Stimulated activated CD4-positive, alpha-beta T cell treated with anti-CD3 and anti-CD28 coated beads, TNF-alpha, amount 100 ng/mL, for 1 hour (primary cell): ENCODE data around the gene EXPH5.

Source experiments
- DNase-seq, 3 donors: peaks; one replicate each; pipeline ENCODE4 v3.0.0-alpha.2; 2020; ENCODE audit warnings: low read depth in 3 of 3, low spot score in 1 of 3

Gene EXPH5

DNA sequence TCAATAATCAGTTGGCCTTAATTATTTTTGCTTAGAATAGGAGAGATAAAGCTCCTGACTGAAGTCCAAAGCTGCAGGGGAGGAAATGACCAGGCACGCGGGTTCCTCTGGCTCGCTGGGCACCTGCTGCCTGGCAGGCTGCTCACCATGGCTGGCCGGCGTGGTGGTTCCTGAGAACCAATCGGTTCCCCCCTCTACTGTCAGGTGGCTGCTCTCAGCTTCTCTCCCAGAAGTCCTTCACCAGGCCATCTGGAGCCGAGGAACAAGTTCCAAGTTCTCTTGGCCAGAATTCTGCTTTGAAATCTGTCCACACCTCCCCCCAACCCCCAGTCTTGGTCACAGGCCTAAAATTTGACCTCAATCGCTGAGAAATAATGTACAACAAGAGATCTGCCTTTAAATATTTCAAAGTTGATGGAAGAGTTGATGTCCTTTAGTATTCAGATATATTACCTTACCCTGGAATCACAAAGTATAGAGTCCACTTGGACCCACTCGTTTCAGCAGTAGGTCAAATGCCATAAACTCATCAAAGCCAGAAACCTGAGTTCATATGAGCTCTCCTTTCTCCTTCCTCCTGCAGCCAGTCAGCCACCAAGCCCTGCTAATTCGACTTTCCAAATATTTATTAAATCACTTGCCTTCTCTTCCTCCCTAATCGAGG lies 25.2 kb downstream of the EXPH5 start:
- no peak for DNase-seq

DNA sequence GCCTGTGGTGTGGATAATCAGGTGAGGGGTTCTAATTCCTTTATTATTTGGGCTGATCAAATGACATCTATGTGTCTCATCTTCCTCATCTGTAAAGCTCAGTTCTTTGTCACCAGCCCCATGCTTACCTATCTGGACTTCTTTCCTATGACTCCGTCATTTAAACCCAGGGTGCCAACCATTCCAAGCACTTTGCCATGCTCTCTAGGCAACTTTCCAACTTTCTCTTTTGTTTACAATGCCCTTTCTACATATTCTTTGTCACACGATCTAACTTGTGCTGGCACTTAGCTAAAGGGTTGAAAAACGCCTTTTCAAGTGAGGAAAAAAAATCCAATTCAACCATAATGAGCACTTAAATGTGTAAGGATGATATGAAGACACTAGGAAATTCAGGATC lies 27.9 kb downstream of the EXPH5 start:
- DNase-seq: no peak

DNA sequence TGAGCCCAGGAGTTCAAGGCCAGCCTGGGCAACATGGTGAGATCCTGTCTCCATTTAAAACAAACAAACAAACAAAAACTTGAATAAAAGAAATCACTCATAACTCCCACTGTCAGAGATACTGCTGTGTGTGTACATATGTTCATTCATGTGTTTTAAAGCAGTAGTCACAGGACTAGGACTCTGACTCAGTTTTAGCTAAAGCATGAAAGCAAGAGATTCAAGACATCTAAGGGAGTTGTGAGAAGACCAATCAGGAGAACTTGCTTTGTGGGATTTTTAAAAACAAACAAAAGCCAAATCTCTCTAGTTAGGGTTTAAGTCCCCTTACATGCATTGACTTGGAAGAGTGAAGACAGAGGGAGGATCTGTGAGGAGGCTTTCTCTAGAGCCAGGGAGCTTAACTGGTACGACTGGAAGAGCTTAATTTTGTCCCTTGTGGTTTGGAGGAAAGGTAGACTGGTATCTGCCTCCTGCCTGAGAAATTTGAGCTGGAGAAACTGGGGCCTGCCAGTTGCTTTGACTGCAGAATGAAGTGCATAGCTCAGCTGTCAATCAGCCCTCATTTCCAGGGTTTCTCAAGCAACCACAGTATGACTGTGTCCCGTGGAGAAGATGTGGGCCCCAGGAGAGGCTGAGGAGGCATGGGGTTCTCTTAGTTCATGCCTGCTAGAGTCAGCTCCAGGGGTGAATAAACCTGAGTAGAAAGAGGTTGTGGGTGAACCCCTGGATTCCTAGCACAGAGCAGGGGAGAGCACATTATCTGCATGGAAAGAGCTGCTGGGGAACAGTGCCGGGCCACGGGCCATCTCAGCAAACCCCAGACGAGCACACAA lies 30.6 kb downstream of the EXPH5 start:
- no peak for DNase-seq

DNA sequence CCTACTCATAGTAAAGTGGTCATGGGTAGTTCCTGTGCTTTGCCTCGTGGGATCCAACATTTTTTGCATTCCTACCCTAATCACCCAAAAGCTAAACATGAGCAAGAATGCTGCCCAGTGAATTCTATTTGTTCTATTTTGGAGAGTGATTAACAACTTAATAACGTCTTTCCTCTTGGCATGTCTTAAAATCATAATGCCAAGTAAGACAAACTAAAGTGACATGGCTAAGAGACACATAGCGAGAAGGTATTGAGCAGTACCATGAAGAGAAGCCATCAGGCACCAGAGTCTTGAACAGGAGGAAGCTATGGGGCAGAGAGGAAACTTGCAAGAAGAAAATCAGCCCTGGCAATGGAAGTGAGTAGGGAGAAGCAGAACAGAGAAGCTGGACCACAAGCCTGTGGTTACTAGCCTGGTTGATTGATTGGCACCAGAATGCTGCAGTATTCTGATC lies 32.0 kb downstream of the EXPH5 start:
- DNase-seq: no peak

DNA sequence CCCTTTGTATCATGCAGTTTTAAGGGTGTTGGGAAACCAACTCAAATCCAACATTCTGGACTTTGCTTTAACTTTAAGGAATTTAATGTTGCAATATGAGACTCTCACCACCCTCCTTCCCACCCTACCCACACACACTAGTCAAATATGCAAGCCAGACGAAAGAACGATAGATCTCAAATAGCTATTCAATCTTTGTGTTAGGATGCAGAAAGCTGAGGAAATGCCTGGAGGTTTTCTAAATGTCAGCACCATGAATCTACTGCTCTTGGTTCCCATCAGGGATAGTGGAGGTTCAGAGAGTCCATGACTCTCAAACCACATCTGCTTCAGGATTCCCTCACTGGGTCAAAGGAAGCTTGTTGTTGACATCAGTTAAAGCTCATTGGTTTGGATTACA lies 33.7 kb downstream of the EXPH5 start:
- no peak for DNase-seq

DNA sequence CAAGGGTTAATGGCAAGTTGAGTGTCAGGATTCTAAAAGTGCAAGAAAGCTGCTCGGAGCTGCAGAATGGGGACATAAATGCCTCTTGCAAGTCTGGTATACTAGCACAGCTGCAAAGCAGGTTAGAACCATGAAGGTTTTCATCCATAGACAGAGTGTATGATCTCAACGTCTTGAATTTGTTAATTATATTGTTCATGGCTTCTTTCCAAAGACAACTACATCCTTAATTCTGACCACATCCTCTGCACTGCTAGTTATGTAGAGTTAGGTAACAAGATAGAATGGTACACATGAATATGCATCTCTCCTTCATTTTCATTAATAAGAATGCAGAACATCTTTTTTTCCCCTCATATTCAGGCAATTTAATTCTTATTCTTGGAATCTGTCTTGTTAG lies 34.2 kb downstream of the EXPH5 start:
- DNase-seq: no peak

DNA sequence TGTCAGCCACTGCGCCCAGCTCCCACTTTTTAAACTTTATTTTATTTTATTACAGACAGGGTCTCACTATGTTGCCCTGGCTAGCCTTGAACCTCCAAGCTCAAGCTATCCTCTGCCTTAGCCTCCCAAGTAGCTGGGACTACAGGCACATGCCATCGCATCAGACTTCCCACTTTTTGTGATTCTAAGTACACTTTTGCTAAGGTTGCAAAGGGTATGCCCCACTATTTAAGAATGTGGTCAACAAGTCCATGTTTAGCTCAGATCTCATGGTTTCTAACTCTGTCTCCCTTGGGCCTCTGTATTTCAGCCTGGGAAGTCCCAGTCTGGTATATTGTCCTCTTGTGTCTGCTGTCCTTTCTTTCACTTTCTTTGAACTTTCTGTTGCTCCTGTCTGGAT lies 35.3 kb downstream of the EXPH5 start:
- no peak for DNase-seq

DNA sequence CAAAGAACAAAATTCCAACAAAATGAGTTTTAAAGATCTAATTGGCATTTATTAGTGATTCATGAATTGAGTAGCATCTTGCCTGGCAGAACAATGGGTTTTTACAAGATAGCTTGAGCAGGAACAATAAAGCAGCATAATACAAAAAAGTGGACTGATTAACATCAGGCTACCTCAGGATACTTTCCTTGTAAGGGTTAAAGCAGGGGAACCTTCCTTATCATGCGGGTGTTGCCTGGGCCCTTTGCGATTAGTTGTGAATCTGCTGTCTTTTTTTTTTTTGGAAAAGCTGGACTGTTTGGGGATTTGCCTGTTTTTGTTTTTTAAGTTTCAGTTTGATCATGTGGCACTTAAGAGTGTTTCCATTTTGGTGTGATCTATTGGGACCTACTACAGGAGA lies 37.5 kb downstream of the EXPH5 start:
- no peak for DNase-seq

DNA sequence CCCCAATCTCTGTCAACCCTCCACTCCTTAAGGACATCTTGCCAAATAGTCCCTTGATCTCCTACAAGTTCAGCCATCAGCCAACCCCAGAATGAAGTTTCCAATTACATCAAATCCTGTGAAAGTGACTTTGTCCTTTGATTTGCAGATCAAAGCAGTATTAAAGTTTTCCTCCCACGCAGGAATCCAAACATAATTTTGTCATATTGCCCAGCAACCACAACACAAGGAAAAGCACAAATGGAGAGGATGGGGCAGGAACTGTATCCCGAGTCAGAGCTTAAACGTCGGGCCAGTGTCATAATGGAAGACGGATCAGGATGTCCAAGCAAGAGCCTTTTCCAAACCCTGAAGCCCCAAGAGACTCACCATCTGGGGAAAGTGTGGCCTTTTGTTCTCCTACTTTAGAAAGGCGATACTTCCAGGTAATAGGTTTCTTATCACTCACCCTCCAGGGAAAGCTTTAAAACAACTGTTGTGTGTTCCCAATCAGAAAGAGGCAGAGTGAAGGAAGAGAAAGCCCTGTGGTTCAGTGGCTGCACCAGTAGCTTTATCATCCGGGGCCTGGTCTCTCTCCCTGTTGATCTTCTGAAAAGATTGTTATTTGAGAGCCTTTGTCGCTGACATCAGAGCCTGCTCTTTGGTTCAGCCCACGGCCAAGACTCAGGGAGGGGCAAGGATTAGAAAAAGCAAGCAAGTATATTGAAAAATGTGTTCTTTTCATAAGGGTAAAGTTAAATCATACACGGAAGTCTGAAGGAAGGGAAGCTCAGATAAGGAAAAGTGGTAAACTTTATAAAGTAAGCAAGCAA lies 41.7 kb downstream of the EXPH5 start:
- no peak for DNase-seq

DNA sequence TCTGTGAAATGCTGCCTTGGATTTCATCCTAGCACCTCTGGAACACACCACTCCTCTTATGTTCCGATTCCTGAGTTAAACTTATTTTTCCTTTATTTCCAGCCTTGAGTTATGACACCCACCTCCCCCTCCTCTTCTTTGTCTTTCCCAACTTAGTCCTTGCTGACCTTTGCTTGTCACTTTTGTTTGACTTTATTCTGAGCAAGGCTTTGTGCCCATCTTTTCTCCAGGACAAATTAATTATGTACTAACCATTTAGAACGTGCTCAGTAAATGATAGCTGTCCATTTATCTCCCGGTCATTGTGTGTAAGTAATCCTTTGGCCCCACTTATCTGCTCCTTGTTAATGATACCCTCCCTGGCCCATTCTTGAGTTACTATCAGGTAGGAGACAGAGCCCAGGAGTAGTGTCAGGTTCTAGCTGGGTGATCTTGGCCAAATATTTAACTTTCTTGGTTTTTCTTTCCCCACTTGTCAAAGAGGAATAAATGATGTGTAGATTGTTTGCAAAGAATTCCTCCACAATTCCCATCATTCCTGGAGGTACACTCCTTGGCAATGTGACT lies 44.2 kb downstream of the EXPH5 start:
- DNase-seq: no peak

DNA sequence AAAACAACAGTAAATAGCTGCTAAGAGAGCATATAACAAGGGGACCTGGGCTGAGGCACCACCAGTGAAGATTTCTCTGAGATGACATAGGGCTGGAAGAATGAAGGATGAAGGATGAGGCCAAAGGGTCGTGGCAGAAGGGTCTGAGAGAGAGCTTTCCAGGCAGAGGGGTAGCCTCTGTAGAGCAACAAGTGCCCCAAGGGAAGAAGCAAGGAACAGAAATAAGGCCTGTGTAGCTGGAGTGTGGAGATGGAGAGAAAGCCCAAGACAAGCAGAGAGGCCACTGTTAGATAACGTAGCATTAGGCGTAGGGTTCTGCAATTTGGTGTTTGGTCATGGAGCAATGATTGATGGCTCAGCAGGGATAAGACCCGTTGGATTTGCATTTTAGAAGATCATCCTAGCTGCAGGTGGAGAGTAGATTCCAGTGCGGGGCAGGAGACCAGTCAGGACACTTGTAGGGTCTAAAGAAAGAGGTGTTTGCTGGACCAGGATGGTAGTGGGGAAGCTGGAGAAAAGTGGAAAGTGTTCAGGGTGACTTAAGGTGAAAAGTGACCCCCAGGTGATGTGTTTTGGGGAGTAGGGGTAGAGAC lies 47.6 kb downstream of the EXPH5 start:
- DNase-seq: no peak

DNA sequence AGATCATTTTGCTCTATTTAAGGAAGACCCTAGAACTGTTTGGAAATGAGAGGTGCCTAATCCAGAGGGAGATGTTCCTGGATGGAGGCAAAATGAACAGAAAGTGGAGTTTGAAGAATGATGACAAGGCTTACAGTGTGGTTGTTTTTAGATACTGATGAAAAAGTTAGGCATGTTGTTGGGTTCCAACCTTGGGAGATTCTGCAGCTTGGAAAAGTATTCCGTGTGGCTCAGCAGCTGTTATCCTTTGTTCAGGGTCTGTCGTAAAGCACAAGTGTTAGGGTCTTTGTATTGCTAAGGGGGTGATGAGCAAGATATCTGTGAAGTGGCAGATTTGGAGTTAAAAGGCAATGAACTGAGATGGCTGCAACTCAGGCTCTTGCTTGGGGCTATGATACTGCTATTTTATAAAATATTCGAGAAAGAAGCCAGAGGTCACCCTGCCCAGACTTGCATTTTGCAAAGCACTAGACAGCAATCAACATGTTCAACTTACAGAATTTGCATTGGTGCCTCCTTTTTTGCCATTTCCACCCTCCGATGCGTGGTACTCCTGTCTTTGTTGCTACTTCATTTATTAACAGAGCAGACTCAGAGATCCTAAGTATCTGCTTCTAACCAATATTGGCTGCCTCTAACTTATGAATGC lies 50.1 kb downstream of the EXPH5 start:
- no peak for DNase-seq

DNA sequence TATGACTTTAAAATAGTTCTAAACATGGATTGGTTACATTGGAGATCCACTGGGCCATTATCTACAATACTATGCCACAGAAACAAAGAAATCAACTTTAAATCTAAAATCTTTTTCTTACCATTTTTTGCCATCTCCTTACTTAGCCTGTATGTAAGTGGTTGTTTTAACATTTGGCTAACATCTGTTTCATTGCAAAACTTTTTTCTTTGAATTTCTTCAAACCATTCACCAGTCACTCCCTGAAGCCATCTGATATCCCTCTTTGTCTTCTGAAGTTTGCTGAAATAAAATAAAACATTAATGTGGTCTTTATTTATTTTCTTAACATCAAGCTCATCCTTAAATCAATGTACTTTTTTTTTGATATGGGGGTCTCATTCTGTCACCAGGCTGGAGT lies 52.0 kb downstream of the EXPH5 start:
- DNase-seq: no peak

DNA sequence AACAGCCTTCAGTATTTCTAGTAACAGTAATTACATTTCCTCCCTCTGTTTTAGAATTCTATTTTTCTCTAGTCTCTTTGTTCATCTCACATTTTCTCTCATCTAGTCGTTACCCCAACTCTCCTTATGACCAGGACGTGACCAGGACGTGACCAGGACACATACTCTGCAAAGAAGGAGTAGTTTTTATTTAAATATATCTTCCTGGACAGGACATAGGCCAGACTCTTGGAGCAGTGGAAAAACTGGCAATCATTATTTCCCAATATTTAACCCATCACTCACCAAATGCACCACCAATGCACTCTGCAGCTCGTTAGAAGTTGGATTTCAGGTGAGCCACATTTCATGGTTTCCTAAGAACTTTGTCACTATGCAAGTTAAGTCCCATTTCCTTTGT lies 55.1 kb downstream of the EXPH5 start:
- no peak for DNase-seq

DNA sequence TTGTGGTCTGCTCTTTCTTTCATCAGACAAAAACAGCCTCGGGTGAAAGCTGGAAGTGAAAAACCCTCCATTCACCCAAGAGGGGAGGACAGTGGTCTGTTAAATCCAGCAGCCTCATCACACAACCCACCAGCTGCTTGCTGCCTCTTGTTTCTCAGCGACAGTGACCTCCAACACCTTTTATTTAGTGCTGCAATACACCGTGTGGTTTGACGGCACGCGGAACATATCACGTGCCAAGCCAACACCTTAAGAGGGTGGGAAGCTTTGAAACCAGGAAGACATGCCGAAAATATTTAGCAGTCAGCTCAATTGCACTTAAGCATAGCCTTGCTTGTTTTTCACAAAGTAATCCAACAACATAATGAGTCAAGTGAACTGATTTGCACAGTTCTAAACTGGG lies 55.5 kb downstream of the EXPH5 start:
- DNase-seq: no peak

DNA sequence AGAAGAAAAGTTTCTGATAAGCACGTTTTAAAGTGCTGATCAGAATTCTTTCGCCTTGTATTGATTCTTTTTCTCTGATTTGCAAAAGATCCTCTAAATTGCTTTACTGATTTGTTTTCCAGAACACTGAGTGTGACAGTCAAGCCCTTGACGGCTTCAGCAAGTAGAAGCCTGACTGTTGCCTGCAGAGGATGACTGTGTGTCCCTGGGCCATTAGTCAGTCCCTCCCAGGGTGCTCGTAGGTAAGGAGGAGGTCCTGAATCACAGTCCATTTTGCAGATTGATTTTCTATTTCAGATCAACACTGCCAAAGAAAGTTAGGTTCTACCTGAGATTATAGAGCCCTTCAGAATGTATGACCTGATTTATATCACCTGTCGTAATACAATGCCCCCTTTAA lies 56.8 kb downstream of the EXPH5 start:
- DNase-seq: no peak

DNA sequence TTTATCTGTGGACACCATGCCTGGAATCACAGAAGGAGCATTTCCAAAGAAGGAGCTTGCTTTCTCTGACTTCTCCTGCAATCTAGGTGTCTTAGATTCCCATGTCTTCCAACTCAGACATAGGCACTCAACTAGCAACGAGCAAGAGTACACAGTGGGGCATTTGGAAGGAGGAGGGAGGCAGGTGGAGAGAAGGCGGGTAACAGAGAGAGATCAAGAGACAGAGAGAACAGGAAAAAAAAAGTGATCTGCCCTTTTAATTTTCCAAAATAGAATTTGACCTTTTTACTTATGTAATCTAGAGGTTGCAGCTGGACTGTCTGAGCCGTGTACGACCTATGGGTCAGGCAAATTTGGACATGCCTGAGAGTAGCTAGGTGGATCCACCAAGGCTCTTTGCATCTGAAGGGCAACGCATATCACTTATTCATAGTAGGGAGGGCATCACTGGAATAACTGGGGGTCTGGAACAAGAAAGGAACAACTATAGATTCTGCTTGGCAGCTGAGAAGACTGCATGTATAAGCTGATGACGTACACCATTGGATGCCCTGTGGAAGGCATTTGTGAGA lies 58.1 kb downstream of the EXPH5 start:
- DNase-seq: no peak

DNA sequence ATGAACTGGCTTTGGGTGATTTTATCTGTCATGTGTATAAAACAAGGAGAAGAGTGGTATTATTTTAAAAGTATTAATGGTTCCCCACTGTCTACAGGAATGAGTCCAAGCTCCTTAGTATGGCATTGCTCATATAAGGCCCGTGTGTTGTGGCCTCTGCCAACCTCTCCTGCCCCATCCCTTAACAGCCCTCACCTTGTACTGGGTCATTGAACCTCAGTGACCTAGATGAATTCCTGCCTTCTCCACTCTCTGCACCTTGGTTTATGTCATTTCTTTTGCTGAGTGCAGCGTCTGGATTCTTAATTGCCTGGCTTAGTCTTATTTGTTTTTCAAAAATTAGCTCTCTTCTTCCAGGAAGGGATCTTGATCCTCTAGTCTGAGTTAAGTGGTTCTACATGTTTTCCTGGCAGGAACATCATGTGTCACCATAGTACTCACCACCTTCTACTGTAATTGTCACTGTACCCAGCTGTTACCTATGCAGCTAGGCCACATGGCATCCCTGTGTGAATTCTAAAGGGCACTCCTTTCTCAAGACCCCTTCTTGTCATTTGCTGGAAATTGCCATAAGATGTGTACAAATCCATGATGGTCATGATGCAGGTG lies 59.2 kb downstream of the EXPH5 start:
- DNase-seq: no peak

DNA sequence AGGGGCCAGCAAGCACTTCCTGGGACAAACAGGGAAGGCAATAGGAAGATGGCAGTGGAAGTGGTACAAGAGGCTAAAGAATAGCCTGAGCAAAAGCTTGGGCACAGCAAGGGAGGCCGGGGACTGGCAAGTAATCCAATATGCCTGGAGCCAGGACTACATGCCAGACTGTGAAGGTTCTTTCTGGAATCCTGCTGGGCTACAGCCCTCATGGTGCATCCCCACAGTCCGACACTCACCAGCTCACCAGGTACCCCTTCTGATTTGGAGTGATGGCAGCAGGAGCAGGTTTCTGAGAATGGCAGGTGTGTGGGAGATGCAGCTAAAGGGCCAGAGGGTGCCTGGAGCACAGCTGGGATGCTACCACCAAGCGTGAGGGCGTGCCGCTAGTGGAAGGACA lies 63.1 kb downstream of the EXPH5 start:
- no peak for DNase-seq

DNA sequence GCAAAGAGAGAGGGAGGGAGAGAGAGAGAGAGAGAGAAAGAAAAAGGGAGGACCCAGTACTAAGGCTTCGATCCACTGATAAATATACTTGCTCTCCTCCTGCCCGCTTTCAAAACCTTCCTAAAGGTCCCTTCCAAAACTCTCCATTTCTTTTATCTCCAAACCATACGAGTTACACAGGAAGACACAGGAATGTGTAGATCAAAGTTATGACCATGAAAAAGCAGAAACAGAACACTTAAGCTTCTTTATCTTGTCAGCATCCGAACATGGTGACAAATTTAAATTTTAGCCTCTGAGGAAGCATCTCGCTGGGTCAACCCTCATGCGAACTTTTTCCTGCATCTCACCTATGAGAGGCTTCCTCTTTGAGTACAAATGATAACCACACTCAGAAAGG lies 66.2 kb downstream of the EXPH5 start:
- no peak for DNase-seq
